HG02852 (cell line): ENCODE data around the gene EIF3D.
"Not testable (repeated sequence)": the region's sequence is repeated elsewhere in the genome, so short reads cannot be mapped to it uniquely, and the experiment has no call there.

Source experiments
- ATAC-seq: cut with Tn5 transposase; IDR thresholded peaks from one replicate; pipeline ENCODE4 v1.9.1; 2021; ENCODE audit warnings: mild to moderate bottlenecking, moderate library complexity; ENCODE audit not compliant: unreplicated experiment

Gene EIF3D

GRCh38 chr22:36550701-36551495 is 21.9 kb upstream of the EIF3D start:
- ATAC-seq: no peak

GRCh38 chr22:36549033-36549432 is 20.1 kb upstream of the EIF3D start:
- no peak for ATAC-seq

DNA sequence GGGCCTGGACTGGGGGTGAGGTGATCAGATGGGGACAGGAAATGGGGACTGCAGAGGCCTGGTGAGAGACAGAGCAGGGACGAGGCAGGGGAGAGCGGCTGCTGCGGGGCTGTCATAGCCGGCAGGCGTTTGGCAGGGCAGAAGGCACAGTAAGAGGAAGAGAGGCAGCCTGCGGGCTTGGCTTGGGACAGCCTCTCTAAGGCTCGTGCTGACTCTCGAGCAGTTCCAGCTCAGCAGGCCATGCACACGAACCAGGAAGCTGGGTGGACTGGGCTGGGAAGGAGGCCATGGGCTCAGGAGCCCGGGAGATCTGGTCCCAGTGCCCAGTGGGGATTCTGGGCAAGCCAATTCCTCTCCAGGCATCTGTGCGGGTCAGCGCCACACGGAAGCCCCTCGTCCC is 19.6 kb upstream of the EIF3D start:
- no peak for ATAC-seq

DNA sequence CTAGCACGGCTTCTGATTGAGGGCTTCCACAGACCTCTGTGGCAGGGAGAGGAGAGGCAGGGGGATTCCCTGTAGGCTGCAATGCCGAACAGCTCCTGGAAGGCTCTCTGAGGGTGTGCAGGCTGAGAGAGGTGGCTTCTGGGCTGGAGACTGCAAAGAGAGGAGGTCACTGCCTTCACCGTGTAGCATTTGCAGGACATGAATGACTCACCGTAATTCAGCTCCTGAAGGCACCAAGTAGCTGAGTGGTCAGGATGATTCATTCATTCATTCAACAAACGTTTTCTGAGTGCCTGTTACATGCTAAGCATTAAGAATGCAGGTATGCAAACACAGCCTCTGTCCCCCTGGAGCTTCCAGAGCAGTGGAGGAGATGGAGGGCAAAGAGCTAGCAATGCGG is 18.0 kb upstream of the EIF3D start:
- ATAC-seq: no peak

- ATAC-seq: no peak
Observed at GRCh38 chr22:36546092-36546804, 17.3 kb upstream of the EIF3D start.

DNA sequence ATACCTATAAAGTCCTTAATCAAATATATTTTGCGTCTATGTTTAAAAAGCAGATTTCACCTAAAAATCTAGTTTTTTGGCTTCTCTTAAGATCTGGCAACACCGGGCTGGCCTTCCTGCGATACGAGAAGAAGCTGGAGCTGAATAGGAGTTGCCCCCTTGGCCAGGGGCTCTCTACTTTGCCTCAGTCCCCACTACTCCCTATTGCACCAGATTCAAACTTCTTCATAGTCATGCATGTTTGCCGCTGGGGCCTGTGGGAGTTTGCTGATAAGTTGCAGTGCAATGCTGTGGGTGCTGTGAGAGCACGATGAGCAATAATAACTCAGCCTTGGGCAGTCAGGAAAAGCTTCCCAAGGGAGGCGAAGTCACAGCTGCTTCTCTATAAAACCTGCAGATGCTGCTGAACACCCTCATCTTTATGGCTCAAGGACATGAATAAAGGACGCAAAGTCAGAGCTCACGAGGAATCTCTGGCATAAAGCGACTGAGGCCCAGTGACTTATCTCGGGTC is 15.2 kb upstream of the EIF3D start:
- no peak for ATAC-seq

GRCh38 chr22:36541831-36542411 is 13.0 kb upstream of the EIF3D start:
- no peak for ATAC-seq

DNA sequence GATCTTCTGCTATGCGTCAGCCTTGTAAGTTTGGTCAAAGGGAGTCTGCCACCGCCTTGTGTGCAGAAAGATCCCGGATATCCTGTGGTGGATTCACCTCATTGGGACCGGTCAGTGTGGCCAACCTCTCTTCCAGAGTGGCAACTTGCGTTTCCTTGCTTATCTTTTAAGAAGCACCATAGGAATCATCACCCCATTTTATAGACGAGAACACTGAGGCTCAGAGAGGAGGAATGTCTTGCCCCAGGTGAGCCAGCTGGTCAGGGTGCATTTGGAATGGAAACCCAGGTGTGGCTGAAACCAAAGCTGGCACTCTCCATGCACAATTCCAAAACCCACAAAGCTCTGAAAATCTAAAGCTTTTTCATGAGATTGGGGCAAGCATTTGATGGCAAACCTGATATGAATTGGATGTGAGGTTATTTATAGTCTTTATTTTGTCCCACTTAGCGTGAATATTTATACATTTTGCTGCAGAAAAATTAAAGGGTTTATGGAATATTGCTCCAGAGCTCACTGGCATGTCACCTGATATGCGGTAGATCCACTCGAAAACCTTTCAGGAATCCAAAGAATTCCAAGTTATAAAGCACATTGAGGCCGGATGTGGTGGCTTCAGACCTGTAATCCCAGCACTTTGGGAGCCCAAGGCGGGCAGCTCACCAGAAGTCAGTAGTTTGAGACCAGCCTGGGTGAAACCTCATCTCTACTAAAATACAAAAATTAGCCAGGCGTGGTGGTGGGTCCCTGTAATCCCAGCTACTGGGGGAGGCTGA is 12.1 kb upstream of the EIF3D start:
- ATAC-seq: no peak

- no peak for ATAC-seq
Observed at GRCh38 chr22:36538529-36538928, 9.6 kb upstream of the EIF3D start.

GRCh38 chr22:36536717-36537116 is 7.8 kb upstream of the EIF3D start:
- ATAC-seq: no peak

DNA sequence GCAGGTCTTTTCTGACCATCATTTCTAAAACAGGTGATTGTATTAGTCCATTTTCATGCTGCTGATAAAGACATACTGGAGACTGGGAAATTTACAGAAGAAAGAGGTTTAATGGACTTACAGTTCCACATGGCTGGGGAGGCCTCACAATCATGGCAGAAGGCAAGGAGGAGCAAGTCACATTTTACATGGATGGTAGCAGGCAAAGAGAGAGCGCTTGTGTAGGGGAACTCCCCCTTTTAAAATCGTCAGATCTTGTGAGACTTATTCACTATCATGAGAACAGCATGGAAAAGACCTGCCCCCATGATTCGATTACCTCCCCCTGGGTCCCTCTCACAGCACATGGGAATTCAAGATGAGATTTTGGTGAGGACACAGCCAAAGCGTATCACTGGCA is 4.4 kb upstream of the EIF3D start:
- not testable (repeated sequence) for ATAC-seq

GRCh38 chr22:36532466-36532865 is 3.5 kb upstream of the EIF3D start:
- no peak for ATAC-seq

GRCh38 chr22:36528341-36528740 is 625 bp downstream of the EIF3D start:
- ATAC-seq: no peak

DNA sequence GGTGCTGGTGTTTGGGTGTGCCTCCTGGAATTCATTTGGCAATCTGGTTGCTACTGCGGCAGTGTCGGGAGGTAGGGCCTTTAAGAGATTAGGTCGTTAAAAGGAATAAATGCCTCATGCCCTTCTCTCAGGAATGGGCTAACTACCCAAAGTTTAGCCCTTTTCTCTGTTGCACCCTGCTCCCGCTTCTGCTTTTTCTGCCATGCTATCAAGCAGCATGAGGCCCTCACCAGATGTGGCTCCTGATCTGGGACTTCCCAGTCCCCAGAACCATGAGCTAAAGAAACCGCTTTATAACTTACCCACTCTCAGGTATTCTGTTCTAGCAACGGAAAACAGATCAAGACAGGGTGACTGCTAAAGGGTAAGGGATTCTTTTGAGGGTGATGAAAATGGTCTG is 6.3 kb downstream of the EIF3D start:
- ATAC-seq: no peak

DNA sequence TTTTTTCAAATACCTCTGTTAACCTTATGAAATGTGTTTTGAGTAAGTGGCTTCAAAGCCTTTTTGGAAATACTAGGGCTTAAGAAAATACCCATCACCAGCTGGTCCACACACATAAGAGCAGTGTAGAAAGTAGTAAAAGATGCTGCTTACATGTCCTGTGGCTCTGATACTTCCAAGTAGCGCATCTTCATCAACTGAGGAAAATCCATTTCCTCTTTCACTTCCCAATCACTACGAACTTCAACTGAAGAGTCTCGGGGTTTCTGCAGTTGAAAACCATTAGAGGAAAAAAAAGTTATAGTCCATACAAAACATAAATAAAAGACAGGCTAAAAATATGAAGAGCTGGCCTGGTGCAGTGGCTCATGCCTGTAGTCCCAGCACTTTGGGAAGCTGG is 8.5 kb downstream of the EIF3D start:
- ATAC-seq: no peak

GRCh38 chr22:36519906-36520305 is 9.1 kb downstream of the EIF3D start:
- ATAC-seq: not testable (repeated sequence)

- no peak for ATAC-seq
Observed at GRCh38 chr22:36514766-36515165, 14.2 kb downstream of the EIF3D start.

DNA sequence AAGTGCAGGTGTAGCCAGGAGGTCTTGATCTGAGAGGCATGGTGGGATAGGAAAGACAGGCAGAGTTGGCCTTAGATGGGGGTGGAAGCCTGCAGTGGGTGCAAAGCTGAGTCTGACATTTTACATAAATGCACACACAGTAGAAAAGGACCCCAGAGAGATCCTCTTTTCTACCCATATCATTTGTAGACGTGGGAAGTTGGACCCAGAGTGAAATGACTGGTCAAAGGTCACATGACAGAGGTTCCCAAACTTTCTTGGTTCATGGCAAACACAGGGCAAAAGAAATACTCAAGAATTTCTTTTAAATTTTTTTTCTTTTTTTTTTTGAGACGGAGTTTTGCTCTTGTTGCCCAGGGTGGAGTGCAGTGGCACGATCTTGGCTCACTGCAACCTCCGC is 16.0 kb downstream of the EIF3D start:
- ATAC-seq: no peak

- ATAC-seq: no peak
Observed at GRCh38 chr22:36512333-36512732, 16.6 kb downstream of the EIF3D start.

- ATAC-seq: no peak
Observed at GRCh38 chr22:36510966-36511881, 17.7 kb downstream of the EIF3D start.
